Measurements from ENCODE around the gene DBR1. TPM values are rescaled to one million over a fixed set of nuclear protein-coding genes. Genes with fewer than 3 reads are reported as not detected.

DBR1 gene
- total and polyA plus RNA-seq, 2 experiments from 2014 or later: 9.7 to 17.2 TPM

DNA sequence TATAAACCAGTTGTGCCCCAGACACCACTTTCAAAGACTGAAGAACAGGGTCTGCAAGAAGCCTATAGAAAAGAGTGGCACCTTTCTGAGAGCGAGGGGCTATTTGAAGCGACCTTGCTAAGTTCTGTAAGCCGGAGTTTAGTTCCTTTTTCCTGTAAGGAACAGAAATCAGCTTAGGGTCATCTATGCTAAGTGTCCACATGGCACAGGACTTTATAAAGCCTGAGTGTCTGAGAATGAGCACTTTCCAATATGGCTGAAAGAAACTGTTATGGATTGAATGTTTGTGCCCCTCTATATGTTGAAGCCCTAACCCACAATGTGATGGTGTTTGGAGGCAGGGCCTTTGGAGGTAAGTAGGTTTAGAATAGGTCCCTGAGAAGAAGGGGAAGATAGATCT is 38.5 kb downstream of the DBR1 start (continued):
- TF ChIP-seq CTCF (conservative IDR thresholded peaks at IDR 0.05; ENCODE audit: low read depth in 2 of 2): no peak
- TF ChIP-seq ZNF331 (CRISPR knock-in tag; IDR thresholded peaks at IDR 0.05; ENCODE audit: low read depth): no peak
- TF ChIP-seq EZH2phosphoT487 (IDR thresholded peaks at IDR 0.05; ENCODE audit: unreplicated experiment): no peak

DNA sequence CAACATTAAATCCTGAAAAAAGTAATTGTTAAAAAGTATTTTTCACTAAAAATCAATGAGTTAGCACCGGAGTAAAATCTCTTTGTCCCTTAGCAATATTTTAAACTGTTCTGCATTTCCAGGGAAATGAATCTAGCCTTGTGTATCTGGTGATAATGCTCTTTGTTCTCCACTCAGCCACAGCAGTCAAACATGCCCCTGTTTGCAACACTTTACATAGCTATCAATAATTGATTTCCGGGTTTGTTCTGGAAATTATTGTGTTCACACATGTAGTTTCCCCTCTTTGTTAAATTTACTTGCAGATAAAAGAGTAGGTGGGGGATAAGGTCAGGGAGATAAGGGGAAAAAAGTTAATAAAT is 38.9 kb downstream of the DBR1 start:
- no peak for TF ChIP-seq ZNF114 (CRISPR knock-in tag; IDR thresholded peaks at IDR 0.05)
- no peak for TF ChIP-seq CTCF (conservative IDR thresholded peaks at IDR 0.05; ENCODE audit: low read depth in 2 of 2)
- TF ChIP-seq ZNF331 (CRISPR knock-in tag; IDR thresholded peaks at IDR 0.05; ENCODE audit: low read depth): no peak
- no peak for TF ChIP-seq ETS1 (IDR thresholded peaks at IDR 0.05)
- TF ChIP-seq CREB1 (CRISPR knock-in tag; IDR thresholded peaks at IDR 0.05; ENCODE audit: low read depth): no peak
- ATAC-seq: no peak

GRCh38 chr3:138135146-138135832 is 39.4 kb downstream of the DBR1 start:
- H3K27me3 Mint-ChIP-seq (ENCODE audit: insufficient read depth, low read depth, poor library complexity): no peaks in the 10 kb centered on the region
- Histone ChIP-seq H4K20me1 (replicated peaks; ENCODE audit: insufficient read depth) (no peaks in the 10 kb centered on the region), H3K4me3 (no peak overlapping the region), H3F3A (replicated peaks; ENCODE audit: low read depth) (no peaks in the 10 kb centered on the region), H3K4me1 (ENCODE audit: insufficient read depth) (no peaks in the 10 kb centered on the region), H3K27ac (ENCODE audit: low read depth) (no peak overlapping the region), H3K36me3 (ENCODE audit: insufficient read depth) (no peaks in the 10 kb centered on the region), H3K4me2 (no peak overlapping the region), H3K9me2 (ENCODE audit: insufficient read depth) (peaks cover 34% of the 10 kb centered on the region), H3K27me3 (ENCODE audit: insufficient read depth) (no peaks in the 10 kb centered on the region), H2AFZ (no peak overlapping the region), H3K79me2 (replicated peaks; ENCODE audit: insufficient read depth) (no peaks in the 10 kb centered on the region)
- no peaks in the 10 kb centered on the region for H3K4me1 Mint-ChIP-seq
- no peak overlapping the region for H3K4me3 Mint-ChIP-seq
- DNase-seq (ENCODE audit: low spot score) (no peak), ATAC-seq (no peak)
- H3K27ac Mint-ChIP-seq: no peak overlapping the region
- TF ChIP-seq CTCF (conservative IDR thresholded peaks at IDR 0.05; ENCODE audit: low read depth in 2 of 2): no peak
- no peak for TF ChIP-seq CREB1 (CRISPR knock-in tag; IDR thresholded peaks at IDR 0.05; ENCODE audit: low read depth)
- no peak for TF ChIP-seq ZNF331 (CRISPR knock-in tag; IDR thresholded peaks at IDR 0.05; ENCODE audit: low read depth)
- H3K9me3 Mint-ChIP-seq: no peaks in the 10 kb centered on the region; the same call in 2 of the 3 replicates
- no peaks in the 10 kb centered on the region for H3K36me3 Mint-ChIP-seq (ENCODE audit: low read depth)

More for the DNA sequence above, 38.9 kb downstream of the DBR1 start:
- Mint-ChIP-seq H3K36me3 (ENCODE audit: low read depth) (no peaks in the 10 kb centered on the region), H3K27me3 (ENCODE audit: insufficient read depth, low read depth, poor library complexity) (no peaks in the 10 kb centered on the region), H3K27ac (no peak overlapping the region), H3K9me3 (no peaks in the 10 kb centered on the region; the same call in 2 of the 3 replicates), H3K4me3 (no peak overlapping the region), H3K4me1 (peaks cover 2% of the 10 kb centered on the region; the same call in 2 of the 3 replicates)
- no peak for DNase-seq (ENCODE audit: low spot score)
- Histone ChIP-seq H3K79me2 (replicated peaks; ENCODE audit: insufficient read depth) (no peaks in the 10 kb centered on the region), H3K27ac (ENCODE audit: low read depth) (no peak overlapping the region), H3K9me2 (ENCODE audit: insufficient read depth) (peaks cover 34% of the 10 kb centered on the region), H3K4me2 (no peak overlapping the region), H3F3A (replicated peaks; ENCODE audit: low read depth) (no peaks in the 10 kb centered on the region), H3K4me1 (ENCODE audit: insufficient read depth) (no peaks in the 10 kb centered on the region), H3K36me3 (ENCODE audit: insufficient read depth) (no peaks in the 10 kb centered on the region), H3K27me3 (ENCODE audit: insufficient read depth) (no peaks in the 10 kb centered on the region), H4K20me1 (replicated peaks; ENCODE audit: insufficient read depth) (no peaks in the 10 kb centered on the region), H2AFZ (peak overlapping the region; percentile 9; the same call in 1 of the 2 replicates), H3K4me3 (no peak overlapping the region)
